Measurements from ENCODE around the gene ZFAND3.

Gene ZFAND3

DNA sequence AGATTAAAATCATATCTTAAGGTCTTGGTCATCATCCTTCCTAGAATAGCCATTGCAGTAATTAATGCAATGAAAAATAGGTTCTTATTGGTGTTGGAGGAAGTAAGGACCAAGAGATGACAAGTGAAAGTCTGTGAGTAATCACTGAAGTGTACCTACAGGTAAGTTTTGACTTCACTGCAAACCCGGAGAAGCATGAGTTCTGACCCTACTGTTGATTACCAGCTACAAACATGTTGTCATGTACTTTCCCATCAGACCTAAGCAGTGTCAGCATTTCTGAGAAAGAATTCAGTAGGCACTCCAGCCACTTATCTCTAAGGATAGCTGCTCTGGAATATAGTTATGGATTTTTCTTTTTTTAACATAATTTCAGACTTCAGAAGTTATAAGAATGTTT lies 280.9 kb downstream of the ZFAND3 start:
- Histone ChIP-seq H3K4me2 (ENCODE audit: low read length) (no peak overlapping the region), H4K20me1 (ENCODE audit: insufficient read depth, low read length) (no peaks in the 10 kb centered on the region), H2AFZ (ENCODE audit: low read length) (no peak overlapping the region), H3K27me3 (ENCODE audit: insufficient read depth, low read length) (no peaks in the 10 kb centered on the region), H3K4me1 (ENCODE audit: insufficient read depth, low read length, severe bottlenecking) (no peaks in the 10 kb centered on the region), H3K9me3 (ENCODE audit: low read length) (no peaks in the 10 kb centered on the region), H3K9me2 (ENCODE audit: low read depth, low read length) (no peaks in the 10 kb centered on the region), H3K4me3 (ENCODE audit: low read depth, low read length, poor library complexity, severe bottlenecking) (no peak overlapping the region), H3K27ac (ENCODE audit: low read depth, low read length, poor library complexity, severe bottlenecking) (no peak overlapping the region), H3F3A (ENCODE audit: insufficient read depth, low read length) (no peaks in the 10 kb centered on the region), H3K79me2 (ENCODE audit: insufficient read depth, low read length) (no peaks in the 10 kb centered on the region), H3K36me3 (ENCODE audit: insufficient read depth, low read length) (no peaks in the 10 kb centered on the region), H3K9ac (ENCODE audit: low read length) (no peak overlapping the region)
- TF ChIP-seq CTCF (IDR thresholded peaks at IDR 0.05; ENCODE audit: low read length) (no peak), EZH2 (IDR thresholded peaks at IDR 0.05; ENCODE audit: borderline replicate concordance, low read length) (no peak)

DNA sequence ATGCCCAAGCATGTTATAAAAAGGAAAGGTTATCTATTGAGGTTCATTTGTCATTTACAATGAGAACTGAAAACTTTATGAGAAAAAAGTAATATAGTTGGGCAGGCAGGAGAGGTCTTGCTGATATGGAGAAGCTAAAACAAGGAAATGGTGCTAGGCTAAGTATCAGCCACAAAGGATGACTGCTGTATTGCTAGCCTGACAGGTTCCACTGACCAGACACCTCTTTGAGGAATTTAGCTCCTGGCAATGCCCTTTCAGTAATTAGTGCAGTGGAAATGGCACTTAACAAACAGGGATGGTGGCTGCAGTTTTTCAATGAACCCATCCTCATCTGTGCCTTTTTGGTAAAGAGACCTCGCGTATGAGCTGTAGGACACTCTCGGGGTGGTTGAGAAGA lies 284.4 kb downstream of the ZFAND3 start:
- H3K27me3 ChIP-seq (ENCODE audit: insufficient read depth, low read length) = no peaks in the 10 kb centered on the region
- H3K79me2 ChIP-seq (ENCODE audit: insufficient read depth, low read length) = no peaks in the 10 kb centered on the region
- H3K4me2 ChIP-seq (ENCODE audit: low read length) = no peak overlapping the region

DNA sequence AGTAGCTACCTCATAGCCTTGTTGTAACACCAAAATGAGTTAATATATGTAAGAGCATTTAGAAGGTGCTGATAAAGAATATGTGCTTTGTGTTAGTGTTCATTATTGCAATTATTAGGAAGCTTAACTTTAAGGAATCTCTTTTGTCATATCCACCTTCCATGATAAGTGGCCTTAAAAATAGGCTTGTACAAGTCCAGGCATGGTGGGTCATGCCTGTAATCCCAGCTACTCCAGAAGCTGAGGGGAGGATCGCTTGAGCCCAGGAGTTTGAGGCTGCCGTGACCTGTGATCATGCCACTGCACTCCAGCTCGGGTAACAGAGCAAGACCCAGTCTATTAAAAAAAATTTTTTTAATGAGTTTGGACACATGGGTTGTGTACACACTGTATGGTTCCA lies 285.5 kb downstream of the ZFAND3 start:
- H3K9me3 ChIP-seq (ENCODE audit: low read length) = no peaks in the 10 kb centered on the region
- no peaks in the 10 kb centered on the region for H3K27me3 ChIP-seq (ENCODE audit: insufficient read depth, low read length)
- no peak overlapping the region for H2AFZ ChIP-seq (ENCODE audit: low read length)
- H3K9me2 ChIP-seq (ENCODE audit: low read depth, low read length) = no peaks in the 10 kb centered on the region
- no peak overlapping the region for H3K27ac ChIP-seq (ENCODE audit: low read depth, low read length, poor library complexity, severe bottlenecking)
- H3F3A ChIP-seq (ENCODE audit: insufficient read depth, low read length) = no peaks in the 10 kb centered on the region
- no peak for TF ChIP-seq EZH2 (IDR thresholded peaks at IDR 0.05; ENCODE audit: borderline replicate concordance, low read length)
- no peak overlapping the region for H3K4me2 ChIP-seq (ENCODE audit: low read length)
- no peaks in the 10 kb centered on the region for H3K36me3 ChIP-seq (ENCODE audit: insufficient read depth, low read length)
- no peak overlapping the region for H3K4me3 ChIP-seq (ENCODE audit: low read depth, low read length, poor library complexity, severe bottlenecking)
- no peaks in the 10 kb centered on the region for H3K79me2 ChIP-seq (ENCODE audit: insufficient read depth, low read length)
- no peaks in the 10 kb centered on the region for H3K4me1 ChIP-seq (ENCODE audit: insufficient read depth, low read length, severe bottlenecking)
- no peaks in the 10 kb centered on the region for H4K20me1 ChIP-seq (ENCODE audit: insufficient read depth, low read length)
- no peak overlapping the region for H3K9ac ChIP-seq (ENCODE audit: low read length)

More for the DNA sequence above, 284.4 kb downstream of the ZFAND3 start:
- H3K36me3 ChIP-seq (ENCODE audit: insufficient read depth, low read length) = no peaks in the 10 kb centered on the region
- no peak overlapping the region for H3K27ac ChIP-seq (ENCODE audit: low read depth, low read length, poor library complexity, severe bottlenecking)
- H3K9me3 ChIP-seq (ENCODE audit: low read length) = no peaks in the 10 kb centered on the region
- no peak overlapping the region for H3K4me3 ChIP-seq (ENCODE audit: low read depth, low read length, poor library complexity, severe bottlenecking)
- TF ChIP-seq EZH2 (IDR thresholded peaks at IDR 0.05; ENCODE audit: borderline replicate concordance, low read length) (no peak), CTCF (IDR thresholded peaks at IDR 0.05; ENCODE audit: low read length) (no peak)
- no peak overlapping the region for H3K9ac ChIP-seq (ENCODE audit: low read length)
- H3K9me2 ChIP-seq (ENCODE audit: low read depth, low read length) = no peaks in the 10 kb centered on the region
- no peaks in the 10 kb centered on the region for H4K20me1 ChIP-seq (ENCODE audit: insufficient read depth, low read length)
- no peak overlapping the region for H2AFZ ChIP-seq (ENCODE audit: low read length)
- H3K4me1 ChIP-seq (ENCODE audit: insufficient read depth, low read length, severe bottlenecking) = no peaks in the 10 kb centered on the region
- H3F3A ChIP-seq (ENCODE audit: insufficient read depth, low read length) = no peaks in the 10 kb centered on the region

DNA sequence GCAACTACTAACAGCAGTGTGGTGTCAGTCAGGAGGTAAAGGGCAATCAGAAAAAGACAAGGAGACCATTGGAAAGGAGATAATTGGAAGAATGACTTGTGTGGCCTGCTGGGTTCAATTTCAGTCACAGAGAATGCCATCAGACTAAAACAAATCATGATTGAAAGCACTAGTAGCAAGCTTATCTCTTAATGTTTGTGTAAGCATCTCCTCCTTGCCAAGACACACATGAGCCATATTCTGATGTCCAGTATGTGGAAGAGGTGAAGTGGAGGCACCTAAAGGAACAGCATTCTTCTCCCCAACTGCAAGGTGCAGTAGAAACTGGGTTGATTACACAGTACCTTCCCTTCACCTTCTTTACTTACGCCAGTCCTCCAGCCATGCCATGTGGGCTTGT lies 287.5 kb downstream of the ZFAND3 start:
- no peaks in the 10 kb centered on the region for H3K4me1 ChIP-seq (ENCODE audit: insufficient read depth, low read length, severe bottlenecking)
- H3K4me3 ChIP-seq (ENCODE audit: low read depth, low read length, poor library complexity, severe bottlenecking) = no peak overlapping the region
- H3K4me2 ChIP-seq (ENCODE audit: low read length) = no peak overlapping the region
- H3K27me3 ChIP-seq (ENCODE audit: insufficient read depth, low read length) = no peaks in the 10 kb centered on the region
- no peaks in the 10 kb centered on the region for H3K79me2 ChIP-seq (ENCODE audit: insufficient read depth, low read length)
- H3K36me3 ChIP-seq (ENCODE audit: insufficient read depth, low read length) = no peaks in the 10 kb centered on the region
- H4K20me1 ChIP-seq (ENCODE audit: insufficient read depth, low read length) = no peaks in the 10 kb centered on the region
- no peak overlapping the region for H3K27ac ChIP-seq (ENCODE audit: low read depth, low read length, poor library complexity, severe bottlenecking)
- H2AFZ ChIP-seq (ENCODE audit: low read length) = no peak overlapping the region
- no peak overlapping the region for H3K9ac ChIP-seq (ENCODE audit: low read length)
- H3F3A ChIP-seq (ENCODE audit: insufficient read depth, low read length) = no peaks in the 10 kb centered on the region
- no peaks in the 10 kb centered on the region for H3K9me2 ChIP-seq (ENCODE audit: low read depth, low read length)
- TF ChIP-seq CTCF (IDR thresholded peaks at IDR 0.05; ENCODE audit: low read length) = no peak
- no peak for TF ChIP-seq EZH2 (IDR thresholded peaks at IDR 0.05; ENCODE audit: borderline replicate concordance, low read length)
- no peaks in the 10 kb centered on the region for H3K9me3 ChIP-seq (ENCODE audit: low read length)

All from OCI-LY1 (cell line).